ENCODE data around the gene CPA5. TPM values are rescaled to one million over a fixed set of nuclear protein-coding genes. Genes with fewer than 3 reads are reported as not detected.
"Not testable (repeated sequence)": the region's sequence is repeated elsewhere in the genome, so short reads cannot be mapped to it uniquely, and the experiment has no call there.

CPA5 gene
- total and polyA plus RNA-seq, 2 of the 8 experiments (the other 6 are each of a cell fraction or from before 2014, with no cell fraction given): 0.12 TPM; not detected in 1

GRCh38 chr7:130374507-130374906 lies 29.9 kb downstream of the CPA5 start (continued):
- no peak for TF ChIP-seq RXRA (IDR thresholded peaks at IDR 0.05; ENCODE audit: insufficient read depth, low read depth, low read length)

DNA sequence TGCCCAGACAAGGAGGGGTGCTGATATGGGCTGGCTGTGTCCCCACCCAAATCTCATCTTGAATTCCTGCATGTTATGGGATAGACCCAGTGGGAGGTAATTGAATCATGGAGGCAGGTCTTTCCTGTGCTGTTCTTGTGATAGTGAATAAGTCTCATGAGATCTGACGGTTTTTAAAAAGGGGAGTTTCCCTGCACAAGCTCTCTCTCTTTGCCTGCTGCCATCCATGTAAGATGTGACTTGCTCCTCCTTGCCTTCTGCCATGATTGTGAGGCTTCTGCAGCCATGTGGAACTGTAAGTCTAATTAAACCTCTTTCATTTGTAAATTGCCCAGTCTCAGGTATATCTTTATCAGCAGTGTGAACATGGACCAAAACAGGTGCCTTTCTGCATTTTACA lies 31.8 kb downstream of the CPA5 start:
- H3K23ac ChIP-seq (ENCODE audit: insufficient read length); H3K79me1 ChIP-seq (ENCODE audit: low read depth, low read length); H3K27me3 ChIP-seq (replicated peaks in 1 of 4; ENCODE audit: control insufficient read depth in 3 of 4, extremely low read depth in 1 of 4, insufficient read depth in 3 of 4, low read length in 3 of 4); H4K20me1 ChIP-seq (replicated peaks in 1 of 2; ENCODE audit: control insufficient read depth in 1 of 2, insufficient read depth in 2 of 2, low read length in 2 of 2); H3K14ac ChIP-seq (ENCODE audit: insufficient read length); H3K4me2 ChIP-seq (ENCODE audit: insufficient read depth in 1 of 2, low read depth in 2 of 2, low read length in 2 of 2); H2BK15ac ChIP-seq (ENCODE audit: low read length); H2BK120ac ChIP-seq (replicated peaks; ENCODE audit: low read depth, low read length); H2BK20ac ChIP-seq (ENCODE audit: low read length); H4K8ac ChIP-seq (ENCODE audit: extremely low read depth, insufficient read depth, low read length); H2AK5ac ChIP-seq (ENCODE audit: low read depth, low read length); H2BK12ac ChIP-seq (ENCODE audit: low read depth, low read length); POLR2A ChIA-PET (ENCODE audit: partially characterized antibody); H3K56ac ChIP-seq (replicated peaks; ENCODE audit: insufficient read length, low read depth, low read length); H2BK5ac ChIP-seq (ENCODE audit: low read depth, low read length); H3K79me2 ChIP-seq (ENCODE audit: control insufficient read depth in 1 of 2, insufficient read depth in 2 of 2, low read length in 2 of 2); H3K4ac ChIP-seq (replicated peaks; ENCODE audit: insufficient read length, low read depth, low read length); H3K4me3 ChIP-seq (ENCODE audit: extremely low read depth in 1 of 4, insufficient read depth in 2 of 4, low read depth in 3 of 4, low read length in 4 of 4); H3K27ac ChIP-seq (ENCODE audit: low read depth, low read length); DNase-seq (ENCODE audit: low read depth in 1 of 2, low spot score in 2 of 2); FAIRE-seq; H3K9ac ChIP-seq (replicated peaks in 1 of 4; ENCODE audit: extremely low read depth in 1 of 4, low read depth in 3 of 4, low read length in 3 of 4); H3K36me3 ChIP-seq (ENCODE audit: control insufficient read depth in 2 of 4, insufficient read depth in 4 of 4, low read length in 3 of 4); H2AFZ ChIP-seq (ENCODE audit: low read length); H3K23me2 ChIP-seq (ENCODE audit: low read depth, low read length); H4K5ac ChIP-seq (ENCODE audit: insufficient read length, low read depth, low read length); H4K91ac ChIP-seq (replicated peaks; ENCODE audit: insufficient read length, low read length); H3K18ac ChIP-seq (ENCODE audit: extremely low read depth, low read length): not testable (repeated sequence)
- WGBS, 2 experiments (ENCODE audit: extremely low coverage in 1 of 2, insufficient coverage in 1 of 2, insufficient read length in 1 of 2, insufficient replicate concordance in 2 of 2, low coverage in 1 of 2, low lambda C conversion rate in 2 of 2, missing lambda C conversion rate in 1 of 2): 92% methylated on average over 1 of the region's 1 CpG; no CpG with 5 or more reads in 1 of the 2 experiments
- H3K9me3 ChIP-seq (ENCODE audit: insufficient read depth in 2 of 2, low read depth in 1 of 2, low read length in 1 of 2): peaks cover 18% of the 10 kb centered on the region in 2 experiments
- peaks cover 0 to 10% (median 6%) of the 10 kb centered on the region in 4 experiments; a peak in 6 of 7 replicates for H3K4me1 ChIP-seq (replicated peaks in 1 of 4; ENCODE audit: control insufficient read depth in 3 of 4, insufficient read depth in 4 of 4, low read length in 3 of 4)
- CTCF ChIA-PET (ENCODE audit: partially characterized antibody): interaction anchor here (5.7 kb wide), 1 partner anchor 9 kb away, joined by 59 read pairs; no protein-coding TSS in a partner anchor

Data from H1 (cell line).